Stimulated activated naive B cell treated with anti-CD40 and anti-IgM and Interleukin-4, amounts not matched to agents 10 μg/mL and 1 μg/mL and 100 μg/mL, for 72 hours (primary cell): Measurements from ENCODE around the gene CD33.
"Not testable (repeated sequence)": the region's sequence is repeated elsewhere in the genome, so short reads cannot be mapped to it uniquely, and the experiment has no call there.

Experiments used
- ATAC-seq, 2 donors: fragments of 150-1000 bp; cut with Tn5 transposase; replicated peaks; 2 replicates each; pipeline ENCODE4 v1.10.0; 2021; ENCODE audit warnings: moderate library complexity in 1 of 2
- DNase-seq: peaks from one replicate; pipeline ENCODE4 v3.0.0; 2021
- H3K27ac Mint-ChIP-seq: one replicate; pipeline ENCODE4 v1.8.0; 2022; ENCODE audit warnings: mild to moderate bottlenecking, mixed read lengths
- H3K27me3 Mint-ChIP-seq, 2 donors: one replicate each; pipeline ENCODE4 v1.8.0; 2022; ENCODE audit warnings: mixed read lengths in 2 of 2
- H3K36me3 Mint-ChIP-seq, 2 donors: one replicate each; pipeline ENCODE4 v1.8.0; 2022; ENCODE audit warnings: mixed read lengths in 2 of 2, mild to moderate bottlenecking in 1 of 2
- H3K4me1 Mint-ChIP-seq, 2 donors: one replicate each; pipeline ENCODE4 v1.8.0; 2022; ENCODE audit warnings: mixed read lengths in 2 of 2, mild to moderate bottlenecking in 1 of 2
- H3K4me3 Mint-ChIP-seq, 2 donors: one replicate each; pipeline ENCODE4 v1.8.0; 2022; ENCODE audit warnings: mild to moderate bottlenecking in 2 of 2, mixed read lengths in 2 of 2, moderate library complexity in 1 of 2
- H3K9me3 Mint-ChIP-seq, 2 donors: one replicate each; pipeline ENCODE4 v1.8.0; 2022; ENCODE audit warnings: mixed read lengths in 2 of 2, mild to moderate bottlenecking in 1 of 2

The CD33 gene

DNA sequence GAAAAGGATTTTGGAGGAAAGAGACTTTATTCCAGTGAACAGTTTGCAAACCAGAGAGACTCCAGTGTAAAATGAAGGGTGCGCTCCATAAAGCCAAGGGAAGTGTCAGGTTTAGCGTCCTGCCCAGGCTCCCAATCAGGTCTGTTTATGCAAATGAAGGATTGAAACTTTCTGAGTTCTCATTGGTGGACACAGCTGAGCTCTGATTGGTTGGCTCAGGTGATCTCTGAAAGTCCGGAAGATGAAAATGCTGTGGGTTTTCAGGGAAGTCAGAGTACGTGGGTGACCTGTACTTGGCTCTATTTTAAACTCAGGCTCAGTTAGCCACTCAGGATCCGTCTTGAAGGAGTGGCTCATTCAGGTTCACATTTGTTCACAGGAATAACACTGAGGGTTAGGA, 28.7 kb upstream of the CD33 start:
- Mint-ChIP-seq H3K9me3 (no peaks in the 10 kb centered on the region), H3K27me3 (peaks cover 20 to 25% of the 10 kb centered on the region in 2 donors), H3K4me3 (no peak overlapping the region), H3K4me1 (no peaks in the 10 kb centered on the region), H3K36me3 (no peaks in the 10 kb centered on the region), H3K27ac (no peak overlapping the region)
- no peak for ATAC-seq
- no peak for DNase-seq

GRCh38 chr19:51198641-51199040, 26.2 kb upstream of the CD33 start:
- Mint-ChIP-seq H3K27ac (no peak overlapping the region), H3K36me3 (no peaks in the 10 kb centered on the region), H3K4me1 (no peaks in the 10 kb centered on the region), H3K9me3 (no peaks in the 10 kb centered on the region), H3K27me3 (peaks cover 30 to 33% of the 10 kb centered on the region in 2 donors), H3K4me3 (no peak overlapping the region)
- DNase-seq (no peak), ATAC-seq (no peak)

DNA sequence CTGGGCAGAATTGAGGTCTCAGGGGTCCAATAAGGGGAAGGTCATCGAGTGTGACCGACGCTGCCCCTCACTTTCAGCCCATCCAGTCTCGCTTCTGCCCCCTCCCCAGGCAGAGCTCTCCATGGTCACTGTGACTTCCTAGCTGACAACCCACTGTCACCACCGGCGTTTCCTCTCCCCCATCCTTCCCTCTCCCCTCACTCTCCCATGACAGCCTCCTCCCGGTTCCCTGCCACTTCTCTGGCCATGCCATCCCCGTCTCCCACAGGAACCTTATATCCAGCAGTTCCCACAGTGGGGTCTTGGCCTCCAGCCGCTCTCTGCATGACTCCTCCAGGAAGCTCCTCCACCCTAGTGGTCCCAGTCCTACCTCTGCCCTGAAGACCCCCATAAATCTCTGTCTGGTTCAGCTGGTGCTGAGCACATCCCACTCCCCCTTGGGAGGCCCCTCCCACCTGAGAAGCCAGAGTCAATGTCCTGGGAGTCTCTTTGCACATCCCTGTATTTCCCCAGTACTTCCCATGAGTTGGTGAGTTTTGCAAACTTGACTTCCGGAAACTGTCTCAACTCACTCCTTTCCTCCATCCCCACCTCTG, 24.7 kb upstream of the CD33 start:
- no peak overlapping the region for H3K27ac Mint-ChIP-seq
- H3K4me1 Mint-ChIP-seq = no peaks in the 10 kb centered on the region
- no peak overlapping the region for H3K4me3 Mint-ChIP-seq
- no peaks in the 10 kb centered on the region for H3K9me3 Mint-ChIP-seq
- H3K36me3 Mint-ChIP-seq = no peaks in the 10 kb centered on the region
- no peak for ATAC-seq
- no peak for DNase-seq
- H3K27me3 Mint-ChIP-seq = peaks cover 33 to 34% of the 10 kb centered on the region in 2 donors

DNA sequence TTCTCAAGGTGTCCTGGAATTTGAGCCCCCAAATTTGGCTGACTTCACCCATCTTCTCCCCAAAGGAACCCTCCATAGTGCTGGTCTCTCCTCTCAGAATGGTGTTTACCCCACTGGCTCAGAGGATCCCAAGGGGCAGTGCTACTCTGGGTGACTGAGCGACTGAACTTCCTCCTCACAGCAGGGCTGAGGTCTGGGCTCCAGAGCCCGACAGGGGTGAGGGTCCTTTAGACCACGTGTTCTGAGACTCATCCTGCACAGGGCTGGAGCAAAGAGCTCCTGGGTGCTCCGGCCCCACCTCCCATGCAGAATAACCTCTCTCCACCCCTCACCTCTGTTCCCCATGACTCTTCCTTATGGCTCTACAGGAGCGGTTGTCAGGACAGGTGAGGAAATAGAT, 23.2 kb upstream of the CD33 start:
- Mint-ChIP-seq H3K4me3 (no peak overlapping the region), H3K27ac (no peak overlapping the region), H3K9me3 (no peaks in the 10 kb centered on the region), H3K27me3 (peaks cover 33 to 38% of the 10 kb centered on the region in 2 donors), H3K4me1 (no peaks in the 10 kb centered on the region), H3K36me3 (no peaks in the 10 kb centered on the region)
- no peak for ATAC-seq
- DNase-seq = no peak

- H3K4me1 Mint-ChIP-seq = peaks cover 1 to 8% of the 10 kb centered on the region in 2 donors
- no peak for DNase-seq
- no peak overlapping the region for H3K4me3 Mint-ChIP-seq
- no peak for ATAC-seq
- no peaks in the 10 kb centered on the region for H3K36me3 Mint-ChIP-seq
- H3K27me3 Mint-ChIP-seq = peaks cover 30 to 43% of the 10 kb centered on the region in 2 donors
- no peaks in the 10 kb centered on the region for H3K9me3 Mint-ChIP-seq
- H3K27ac Mint-ChIP-seq = no peak overlapping the region
Measured at GRCh38 chr19:51203916-51204315, 21.0 kb upstream of the CD33 start.

DNA sequence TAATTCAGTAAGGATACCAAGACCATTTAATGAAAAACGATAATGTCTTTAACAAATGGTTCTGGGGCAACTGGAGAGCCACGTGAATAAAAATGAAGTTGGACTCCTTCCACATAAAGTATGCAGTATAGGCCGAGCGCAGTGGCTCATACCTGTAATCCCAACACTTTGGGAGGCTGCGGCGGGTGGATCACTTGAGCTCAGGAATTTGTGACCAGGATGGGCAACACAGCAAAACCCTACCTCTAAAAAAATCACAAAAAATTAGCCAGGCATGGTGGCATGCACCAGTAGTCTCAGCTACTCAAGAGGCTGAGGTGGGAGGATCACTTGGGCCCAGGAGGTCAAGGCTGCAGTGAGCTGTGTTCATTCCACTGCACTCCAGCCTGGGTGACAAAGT, 20.6 kb upstream of the CD33 start:
- Mint-ChIP-seq H3K4me3 (no peak overlapping the region), H3K9me3 (no peaks in the 10 kb centered on the region), H3K27ac (no peak overlapping the region), H3K27me3 (peaks cover 26 to 42% of the 10 kb centered on the region in 2 donors), H3K36me3 (no peaks in the 10 kb centered on the region), H3K4me1 (peaks cover 1 to 8% of the 10 kb centered on the region in 2 donors)
- ATAC-seq (no peak), DNase-seq (no peak)

GRCh38 chr19:51207747-51208146, 17.1 kb upstream of the CD33 start:
- ATAC-seq (peak; percentile 53 to 54), DNase-seq (no peak)
- Mint-ChIP-seq H3K4me3 (no peak overlapping the region), H3K27ac (no peak overlapping the region), H3K9me3 (no peaks in the 10 kb centered on the region), H3K27me3 (peaks cover 0 to 20% of the 10 kb centered on the region in 2 donors), H3K36me3 (no peaks in the 10 kb centered on the region), H3K4me1 (peaks cover 7 to 15% of the 10 kb centered on the region in 2 donors)

DNA sequence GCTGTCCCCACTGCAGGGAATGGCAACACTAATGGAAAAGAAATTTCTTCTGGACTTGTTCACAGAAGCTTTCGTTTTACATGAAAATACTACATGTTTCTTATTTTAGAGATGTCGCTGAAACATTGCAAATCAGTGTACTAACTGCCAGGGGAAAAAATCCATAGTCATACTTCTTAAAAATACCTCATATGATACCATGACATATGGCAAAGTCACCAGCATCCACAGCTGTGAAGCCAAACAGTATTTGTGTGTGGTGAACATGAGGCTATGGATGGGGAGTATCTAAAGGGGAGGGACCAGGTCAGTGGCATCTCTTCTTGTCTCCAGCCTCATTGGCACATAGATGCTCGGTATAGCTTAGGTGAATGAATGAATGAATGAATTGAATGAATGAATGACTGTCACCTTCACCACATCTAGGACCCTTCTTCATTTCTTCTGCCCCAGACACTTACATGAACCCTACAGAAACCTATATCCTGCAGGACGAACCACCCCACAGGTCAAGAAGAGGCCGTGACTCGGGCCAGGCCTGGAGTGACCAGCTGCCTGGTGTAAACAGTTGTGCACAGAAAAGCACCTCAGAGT, 14.6 kb upstream of the CD33 start:
- Mint-ChIP-seq H3K9me3 (no peaks in the 10 kb centered on the region), H3K27ac (no peak overlapping the region), H3K27me3 (peaks cover 0 to 13% of the 10 kb centered on the region in 2 donors), H3K36me3 (no peaks in the 10 kb centered on the region), H3K4me3 (peak overlapping the region in 1 of 2 donors; percentile 66), H3K4me1 (peaks cover 7 to 15% of the 10 kb centered on the region in 2 donors)
- no peak for DNase-seq
- peak in 1 of 2 donors; percentile 7 for ATAC-seq

DNA sequence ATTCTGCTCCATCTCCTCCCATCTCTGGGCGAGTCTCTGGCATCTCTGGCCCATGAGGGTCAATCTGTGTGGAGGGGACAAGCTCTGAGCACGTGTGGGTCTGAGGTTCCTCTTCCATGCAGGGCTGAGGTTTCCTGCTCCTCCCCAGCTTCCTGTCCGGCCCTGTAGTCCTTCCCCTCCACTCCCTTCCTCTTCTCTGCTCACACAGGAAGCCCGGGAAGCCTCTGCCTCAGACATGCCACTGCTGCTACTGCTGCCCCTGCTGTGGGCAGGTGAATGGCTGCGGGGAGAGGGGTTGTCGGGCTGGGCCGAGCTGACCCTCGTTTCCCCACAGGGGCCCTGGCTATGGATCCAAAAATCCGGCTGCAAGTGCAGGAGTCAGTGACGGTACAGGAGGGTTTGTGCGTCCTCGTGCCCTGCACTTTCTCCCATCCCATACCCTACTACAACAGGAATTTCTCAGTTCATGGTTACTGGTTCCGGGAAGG, 14.0 kb upstream of the CD33 start:
- Mint-ChIP-seq H3K27me3 (peaks cover 0 to 10% of the 10 kb centered on the region in 2 donors), H3K27ac (peak overlapping the region; percentile 52), H3K4me3 (peak overlapping the region; percentile 66 to 70), H3K4me1 (peaks cover 7 to 15% of the 10 kb centered on the region in 2 donors)
- not testable (repeated sequence) for H3K9me3 Mint-ChIP-seq, DNase-seq, H3K36me3 Mint-ChIP-seq
- ATAC-seq = peak; percentile 77 to 79

DNA sequence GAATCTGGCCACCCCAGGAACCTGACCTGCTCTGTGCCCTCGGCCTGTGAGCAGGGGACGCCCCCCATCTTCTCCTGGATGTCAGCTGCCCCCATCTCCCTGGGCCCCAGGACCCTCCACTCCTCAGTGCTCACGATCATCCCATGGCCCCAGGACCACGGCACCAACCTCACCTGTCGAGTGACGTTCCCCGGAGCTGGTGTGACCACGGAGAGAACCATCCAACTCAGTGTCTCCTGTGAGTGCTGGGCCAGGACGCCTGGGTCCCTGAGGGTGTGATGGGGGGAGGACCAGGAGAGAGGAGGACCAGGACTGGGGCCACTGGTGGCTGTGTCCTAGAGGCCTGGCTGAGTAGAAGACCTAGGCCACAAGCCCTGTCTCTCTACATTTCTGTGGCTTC, 13.0 kb upstream of the CD33 start:
- H3K4me3 Mint-ChIP-seq = no peak overlapping the region
- H3K9me3 Mint-ChIP-seq = peaks cover 0 to 2% of the 10 kb centered on the region in 2 donors
- H3K27ac Mint-ChIP-seq = no peak overlapping the region
- no peak for ATAC-seq
- H3K36me3 Mint-ChIP-seq = peaks cover 0 to 4% of the 10 kb centered on the region in 2 donors
- peaks cover 7 to 15% of the 10 kb centered on the region in 2 donors for H3K4me1 Mint-ChIP-seq
- peaks cover under 1 to 13% of the 10 kb centered on the region in 2 donors for H3K27me3 Mint-ChIP-seq
- no peak for DNase-seq

DNA sequence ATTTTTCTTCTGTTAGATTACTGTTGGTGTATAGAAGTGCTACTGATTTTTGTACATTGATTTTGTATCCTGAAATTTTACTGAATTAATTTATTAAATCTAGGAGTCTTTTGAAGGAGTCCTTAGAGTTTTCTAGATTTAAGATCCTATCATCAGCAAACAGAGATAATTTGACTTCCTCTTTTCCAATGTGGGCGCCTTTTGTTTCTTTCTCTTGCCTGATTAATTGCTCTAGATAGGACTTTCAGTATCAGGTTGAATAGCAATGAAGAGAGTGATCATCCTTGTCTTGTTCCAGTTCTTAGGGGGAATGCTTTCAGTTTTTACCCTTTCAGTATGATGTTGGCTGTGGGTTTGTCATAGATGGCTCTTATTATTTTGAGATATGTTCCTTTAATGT, 5.6 kb upstream of the CD33 start:
- DNase-seq (no peak), ATAC-seq (peak; percentile 38 to 60)
- Mint-ChIP-seq H3K9me3 (peaks cover 4% of the 10 kb centered on the region in 2 donors), H3K36me3 (peaks cover 0 to 6% of the 10 kb centered on the region in 2 donors), H3K27me3 (peaks cover 5 to 19% of the 10 kb centered on the region in 2 donors), H3K4me3 (no peak overlapping the region), H3K4me1 (peaks cover 0 to 7% of the 10 kb centered on the region in 2 donors), H3K27ac (no peak overlapping the region)

- Mint-ChIP-seq H3K27ac (no peak overlapping the region), H3K27me3 (peaks cover 9 to 25% of the 10 kb centered on the region in 2 donors), H3K9me3 (peaks cover 4% of the 10 kb centered on the region in 2 donors), H3K4me1 (peaks cover 2 to 9% of the 10 kb centered on the region in 2 donors), H3K4me3 (no peak overlapping the region), H3K36me3 (peaks cover 0 to 6% of the 10 kb centered on the region in 2 donors)
- ATAC-seq (no peak), DNase-seq (no peak)
Measured at GRCh38 chr19:51219971-51220370, 4.9 kb upstream of the CD33 start.

DNA sequence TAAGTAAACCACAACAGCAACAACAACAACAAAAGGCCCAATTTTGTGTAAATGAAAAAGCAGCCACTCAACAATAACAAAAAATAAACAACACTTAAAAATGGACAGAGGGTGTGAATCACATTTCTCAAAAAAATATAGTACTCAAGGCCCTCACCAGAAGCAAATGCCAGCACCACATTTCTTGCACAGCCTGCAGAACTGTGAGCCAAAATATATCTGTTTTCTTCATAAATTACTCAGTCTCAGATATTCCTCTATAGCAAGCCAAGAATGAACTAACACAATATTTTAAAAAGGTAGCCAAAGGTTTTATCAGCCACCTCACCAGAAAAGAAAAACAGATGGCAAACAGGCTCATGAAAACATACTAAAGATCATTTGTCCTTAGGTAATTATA, 3.9 kb upstream of the CD33 start:
- Mint-ChIP-seq H3K4me3 (no peak overlapping the region), H3K36me3 (peaks cover 0 to 6% of the 10 kb centered on the region in 2 donors), H3K27ac (no peak overlapping the region), H3K27me3 (peaks cover 20 to 34% of the 10 kb centered on the region in 2 donors), H3K4me1 (peaks cover 3 to 18% of the 10 kb centered on the region in 2 donors), H3K9me3 (peaks cover 4% of the 10 kb centered on the region in 2 donors)
- ATAC-seq = no peak
- no peak for DNase-seq

- ATAC-seq = no peak
- Mint-ChIP-seq H3K27ac (no peak overlapping the region), H3K4me1 (peaks cover 3 to 25% of the 10 kb centered on the region in 2 donors), H3K9me3 (peaks cover 0 to 1% of the 10 kb centered on the region in 2 donors), H3K36me3 (no peaks in the 10 kb centered on the region), H3K27me3 (peaks cover 23 to 30% of the 10 kb centered on the region in 2 donors), H3K4me3 (no peak overlapping the region)
- no peak for DNase-seq
Measured at GRCh38 chr19:51224163-51224641, 678 bp upstream of the CD33 start.

GRCh38 chr19:51226067-51226466, 1.2 kb downstream of the CD33 start:
- H3K27me3 Mint-ChIP-seq = peaks cover 29% of the 10 kb centered on the region in 2 donors
- ATAC-seq (no peak), DNase-seq (no peak)
- no peaks in the 10 kb centered on the region for H3K36me3 Mint-ChIP-seq
- peaks cover 0 to 2% of the 10 kb centered on the region in 2 donors for H3K9me3 Mint-ChIP-seq
- H3K4me3 Mint-ChIP-seq = peak overlapping the region; percentile 27 to 82
- H3K4me1 Mint-ChIP-seq = peaks cover 3 to 19% of the 10 kb centered on the region in 2 donors
- H3K27ac Mint-ChIP-seq = no peak overlapping the region
